Breast epithelium (tissue), 3 donors: ENCODE measurements around the gene OTUB2.

ENCODE experiments used
- POLR2A ChIP-seq: fragments of 450-650 bp; IDR thresholded peaks from one replicate; pipeline ENCODE4 v1.6.1; 2016; ENCODE audit warnings: antibody characterized with exemption, mild to moderate bottlenecking, moderate library complexity
- POLR2AphosphoS5 ChIP-seq, 3 donors: sonication (generic); formaldehyde crosslinking; IDR thresholded peaks; one replicate each; pipeline ENCODE4 v1.6.1; 2017; ENCODE audit warnings: antibody characterized with exemption in 3 of 3
- TF ChIP-seq, protein P1 (sequence below), 3 donors: fragments of 450-650 bp; IDR thresholded peaks; one replicate each; pipeline ENCODE4 v1.5.1; 2016 to 2017; ENCODE audit warnings: antibody characterized with exemption in 3 of 3, mild to moderate bottlenecking in 3 of 3, moderate library complexity in 3 of 3

DNA sequence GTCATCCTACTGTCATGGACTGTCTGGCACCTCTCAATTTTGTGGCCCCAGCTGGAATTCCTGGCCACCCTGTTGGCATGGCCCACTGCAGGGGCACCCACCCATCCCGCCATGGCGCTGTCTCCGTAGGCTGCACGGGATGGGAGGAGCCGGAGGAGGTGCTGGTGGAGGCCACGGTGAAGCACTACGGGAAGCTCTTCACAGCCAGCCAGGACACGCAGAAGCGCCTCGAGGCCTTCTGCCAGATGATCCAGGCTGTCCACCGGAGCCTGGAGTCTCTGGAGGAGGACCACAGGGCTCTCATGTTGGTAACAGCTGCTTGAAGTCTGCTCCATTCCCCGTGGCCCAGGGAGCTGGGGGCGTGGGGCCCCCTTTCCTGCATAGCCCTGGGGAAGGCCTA, 25.1 kb upstream of the OTUB2 start:
- TF ChIP-seq, protein P1, sequence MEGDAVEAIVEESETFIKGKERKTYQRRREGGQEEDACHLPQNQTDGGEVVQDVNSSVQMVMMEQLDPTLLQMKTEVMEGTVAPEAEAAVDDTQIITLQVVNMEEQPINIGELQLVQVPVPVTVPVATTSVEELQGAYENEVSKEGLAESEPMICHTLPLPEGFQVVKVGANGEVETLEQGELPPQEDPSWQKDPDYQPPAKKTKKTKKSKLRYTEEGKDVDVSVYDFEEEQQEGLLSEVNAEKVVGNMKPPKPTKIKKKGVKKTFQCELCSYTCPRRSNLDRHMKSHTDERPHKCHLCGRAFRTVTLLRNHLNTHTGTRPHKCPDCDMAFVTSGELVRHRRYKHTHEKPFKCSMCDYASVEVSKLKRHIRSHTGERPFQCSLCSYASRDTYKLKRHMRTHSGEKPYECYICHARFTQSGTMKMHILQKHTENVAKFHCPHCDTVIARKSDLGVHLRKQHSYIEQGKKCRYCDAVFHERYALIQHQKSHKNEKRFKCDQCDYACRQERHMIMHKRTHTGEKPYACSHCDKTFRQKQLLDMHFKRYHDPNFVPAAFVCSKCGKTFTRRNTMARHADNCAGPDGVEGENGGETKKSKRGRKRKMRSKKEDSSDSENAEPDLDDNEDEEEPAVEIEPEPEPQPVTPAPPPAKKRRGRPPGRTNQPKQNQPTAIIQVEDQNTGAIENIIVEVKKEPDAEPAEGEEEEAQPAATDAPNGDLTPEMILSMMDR (IDR thresholded peaks at IDR 0.05), result no peak
- no peak for TF ChIP-seq POLR2A
- TF ChIP-seq POLR2AphosphoS5 (IDR thresholded peaks at IDR 0.05), result no peak
